Prostate gland (tissue), 2 donors: Measurements from ENCODE around the gene NDEL1.

Source experiments
- CTCF ChIP-seq, 4 experiments: fragments of 200-600 bp in 2 of 4; fragments of 450-650 bp in 2 of 4; sonication (generic) in 2 of 4; IDR thresholded peaks; 1 replicate in 3 of 4; 2 replicates in 1 of 4; pipeline ENCODE4 v1.5.1; 2016 to 2019; ENCODE audit warnings: antibody characterized with exemption in 4 of 4, mild to moderate bottlenecking in 2 of 4, moderate library complexity in 2 of 4
- POLR2A ChIP-seq: fragments of 450-650 bp; IDR thresholded peaks from one replicate; pipeline ENCODE4 v1.6.1; 2016; ENCODE audit warnings: antibody characterized with exemption, mild to moderate bottlenecking
- POLR2AphosphoS5 ChIP-seq: sonication (generic); formaldehyde crosslinking; IDR thresholded peaks from one replicate; pipeline ENCODE4 v1.6.1; 2017; ENCODE audit warnings: antibody characterized with exemption

- TF ChIP-seq POLR2A = no peak
- no peak for TF ChIP-seq POLR2AphosphoS5
- TF ChIP-seq CTCF (IDR thresholded peaks at IDR 0.05) = no peak
Measured at GRCh38 chr17:8488491-8488890, 52.8 kb downstream of the NDEL1 start.
